Skeletal muscle tissue (tissue), 5 donors: ENCODE results near the gene DALRD3. TPM values are rescaled to one million over a fixed set of nuclear protein-coding genes. Genes with fewer than 3 reads are reported as not detected.

ENCODE experiments used
- H3K27ac ChIP-seq: one replicate; pipeline ENCODE4 v1.7.0; 2013; ENCODE audit warnings: mild to moderate bottlenecking, low read depth, low read length, inconsistent platforms
- H3K27me3 ChIP-seq, 3 donors: one replicate each; pipeline ENCODE4 v1.7.0; 2013; ENCODE audit warnings: low read length in 3 of 3; ENCODE audit not compliant: control insufficient read depth in 3 of 3, insufficient read depth in 3 of 3
- H3K36me3 ChIP-seq, 3 donors: one replicate each; pipeline ENCODE4 v1.7.0; 2013; ENCODE audit warnings: low read length in 3 of 3; ENCODE audit not compliant: control insufficient read depth in 3 of 3, insufficient read depth in 3 of 3
- H3K4me1 ChIP-seq, 3 donors: one replicate each; pipeline ENCODE4 v1.7.0; 2013; ENCODE audit warnings: low read length in 3 of 3, mild to moderate bottlenecking in 3 of 3; ENCODE audit not compliant: control insufficient read depth in 3 of 3, insufficient read depth in 3 of 3
- H3K4me3 ChIP-seq, 3 donors: one replicate each; pipeline ENCODE4 v1.7.0; 2013; ENCODE audit warnings: low read length in 3 of 3
- H3K9ac ChIP-seq, 3 donors: one replicate each; pipeline ENCODE4 v1.7.0; 2013; ENCODE audit warnings: low read length in 3 of 3, mild to moderate bottlenecking in 3 of 3, moderate library complexity in 2 of 3, low read depth in 1 of 3
- H3K9me3 ChIP-seq, 3 donors: one replicate each; pipeline ENCODE4 v1.7.0; 2013; ENCODE audit warnings: low read length in 3 of 3; ENCODE audit not compliant: control insufficient read depth in 3 of 3
- small RNA-seq: library from RNA; depleted of rRNA; stranded (forward); fragments of <200 nt; gene quantifications from one replicate; pipeline ENCODE3, GENCODE V24; 2014
- total RNA-seq: library from RNA; depleted of rRNA; stranded (reverse); fragments of >200 nt; gene quantifications from one replicate; pipeline ENCODE4 v1.2.3, GENCODE V29; 2014
- donor health status: Osteomylitis.

DALRD3 gene
- total RNA-seq, 1 donor from 2014 or later = 27.7 TPM

DNA sequence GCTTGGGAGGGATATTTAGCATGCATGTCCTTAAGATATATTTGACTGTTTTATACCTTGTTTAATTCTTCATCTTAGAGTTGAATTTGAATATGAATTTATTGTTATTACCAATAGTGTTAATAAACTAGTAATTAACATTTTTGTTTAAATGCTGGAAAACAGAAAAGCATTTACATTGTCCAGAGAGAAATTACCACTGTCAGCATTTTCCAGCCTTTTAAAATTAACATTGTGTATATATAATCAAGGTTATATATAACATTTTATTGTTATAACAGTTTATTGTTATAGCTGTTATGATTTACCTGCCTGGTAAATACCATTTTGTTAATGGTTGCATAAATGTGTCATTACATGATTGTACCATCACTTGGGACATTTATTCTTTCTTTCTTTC, 36.4 kb downstream of the DALRD3 start:
- Histone ChIP-seq H3K27ac (no peak overlapping the region), H3K4me3 (no peak overlapping the region), H3K27me3 (no peaks in the 10 kb centered on the region), H3K9ac (no peak overlapping the region), H3K36me3 (peaks cover 58 to 79% (median 76%) of the 10 kb centered on the region in 3 donors), H3K9me3 (no peaks in the 10 kb centered on the region), H3K4me1 (no peaks in the 10 kb centered on the region)

DNA sequence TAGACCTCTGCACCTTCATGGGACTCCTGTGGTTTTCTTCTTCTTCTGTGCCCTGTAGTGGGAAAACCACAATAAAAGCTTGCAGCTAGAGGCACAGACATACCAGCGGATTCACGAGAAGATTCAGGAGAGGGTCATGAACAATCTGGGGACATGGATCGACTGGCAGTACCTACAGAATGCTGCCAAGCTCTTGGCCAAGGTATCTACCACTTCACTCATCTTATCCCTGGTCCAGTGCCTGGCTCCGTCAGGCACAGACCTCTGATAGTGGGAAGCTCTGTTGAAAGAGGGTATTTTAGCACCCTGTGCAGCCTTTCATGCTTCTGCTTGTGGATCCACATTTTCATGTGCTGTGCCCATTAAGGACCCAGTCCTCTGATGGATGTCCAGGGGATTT, 38.1 kb downstream of the DALRD3 start:
- Histone ChIP-seq H3K4me1 (no peaks in the 10 kb centered on the region), H3K27me3 (no peaks in the 10 kb centered on the region), H3K9me3 (no peaks in the 10 kb centered on the region), H3K36me3 (peaks cover 64 to 85% (median 74%) of the 10 kb centered on the region in 3 donors), H3K4me3 (no peak overlapping the region), H3K9ac (no peak overlapping the region), H3K27ac (no peak overlapping the region)

DNA sequence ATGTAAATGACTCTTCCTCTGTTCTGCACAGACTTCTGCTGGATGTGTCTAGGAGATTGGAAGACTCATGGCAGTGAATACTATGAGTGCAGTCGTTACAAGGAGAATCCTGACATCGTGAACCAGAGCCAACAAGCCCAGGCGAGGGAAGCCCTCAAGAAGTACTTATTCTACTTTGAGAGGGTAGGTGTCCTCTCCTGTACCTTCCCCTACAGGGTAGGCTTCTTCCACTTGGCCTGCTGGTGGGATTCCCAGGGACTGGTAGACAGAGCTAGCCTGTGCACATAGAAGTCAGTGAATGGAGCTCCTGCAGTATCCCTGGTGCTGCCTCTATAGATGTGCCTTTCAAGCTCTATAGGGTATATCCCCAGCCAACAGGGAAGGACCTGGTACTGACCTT, 38.9 kb downstream of the DALRD3 start:
- no peaks in the 10 kb centered on the region for H3K9me3 ChIP-seq
- H3K4me3 ChIP-seq = no peak overlapping the region
- no peaks in the 10 kb centered on the region for H3K27me3 ChIP-seq
- no peak overlapping the region for H3K9ac ChIP-seq
- no peaks in the 10 kb centered on the region for H3K4me1 ChIP-seq
- no peak overlapping the region for H3K27ac ChIP-seq
- peaks cover 66 to 89% (median 74%) of the 10 kb centered on the region in 3 donors for H3K36me3 ChIP-seq

DNA sequence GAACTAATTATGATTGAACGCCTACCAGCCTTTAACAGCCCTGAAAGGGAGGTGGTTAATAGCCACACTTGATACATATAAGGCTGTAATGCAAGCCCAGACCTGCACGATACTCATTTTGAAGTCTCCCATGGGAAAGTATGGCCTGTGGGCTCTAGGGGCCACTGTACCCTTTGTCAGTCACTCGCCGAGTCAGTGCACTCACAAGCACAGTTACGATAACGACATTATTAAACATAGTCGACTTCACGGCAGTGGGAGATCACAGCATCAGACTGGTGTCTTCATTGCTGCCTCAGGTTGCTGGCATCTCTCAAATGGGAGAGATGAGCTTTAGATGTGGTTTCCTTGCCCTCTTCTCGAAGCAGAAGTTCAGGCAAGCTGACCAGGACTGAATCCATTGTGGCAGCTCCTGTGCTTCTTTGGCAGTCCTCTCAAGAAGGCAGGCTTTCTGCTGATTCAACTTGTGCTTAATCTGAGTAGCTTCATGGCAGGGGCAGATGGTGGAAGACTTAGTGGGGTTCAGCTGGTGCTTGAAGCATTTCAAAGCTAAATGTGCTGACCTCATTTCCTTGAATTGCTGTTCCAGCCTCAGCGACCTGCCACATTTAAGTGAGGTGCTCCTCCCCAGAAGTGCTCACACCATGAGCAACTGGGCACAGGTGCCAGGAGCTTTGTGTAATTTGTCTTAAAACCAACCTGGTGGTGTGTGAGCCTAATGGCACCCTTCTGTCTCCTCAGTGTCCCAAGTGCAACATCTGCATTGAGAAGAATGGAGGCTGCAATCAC, 44.1 kb downstream of the DALRD3 start:
- Histone ChIP-seq H3K9ac (no peak overlapping the region), H3K4me1 (peaks cover 0 to 2% (median 0%) of the 10 kb centered on the region in 3 donors), H3K9me3 (no peaks in the 10 kb centered on the region), H3K4me3 (no peak overlapping the region), H3K27ac (no peak overlapping the region), H3K36me3 (peaks cover 64 to 88% (median 75%) of the 10 kb centered on the region in 3 donors), H3K27me3 (no peaks in the 10 kb centered on the region)

DNA sequence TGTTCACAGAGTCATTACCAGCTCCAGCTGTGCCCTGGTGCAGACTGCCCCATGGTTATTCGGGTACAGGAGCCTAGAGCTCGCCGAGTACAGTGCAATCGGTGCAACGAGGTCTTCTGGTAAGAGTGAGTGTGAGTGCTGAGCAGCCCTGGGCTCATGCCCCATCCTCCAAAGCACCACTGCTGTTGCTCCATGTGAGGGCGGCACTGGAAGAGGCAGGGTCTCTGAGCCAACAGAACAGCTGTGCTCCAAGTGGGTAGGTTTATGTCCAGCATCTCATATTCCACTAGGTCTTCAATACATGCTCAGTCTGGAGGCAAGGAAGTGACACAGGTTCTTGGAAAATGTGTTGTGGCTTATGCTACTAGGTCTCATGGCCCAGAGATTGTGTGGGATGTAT, 47.8 kb downstream of the DALRD3 start:
- no peak overlapping the region for H3K9ac ChIP-seq
- H3K27me3 ChIP-seq = no peaks in the 10 kb centered on the region
- peaks cover 10 to 17% (median 11%) of the 10 kb centered on the region in 3 donors for H3K4me1 ChIP-seq
- peaks cover 61 to 78% (median 72%) of the 10 kb centered on the region in 3 donors for H3K36me3 ChIP-seq
- no peak overlapping the region for H3K27ac ChIP-seq
- no peaks in the 10 kb centered on the region for H3K9me3 ChIP-seq
- no peak overlapping the region for H3K4me3 ChIP-seq

DNA sequence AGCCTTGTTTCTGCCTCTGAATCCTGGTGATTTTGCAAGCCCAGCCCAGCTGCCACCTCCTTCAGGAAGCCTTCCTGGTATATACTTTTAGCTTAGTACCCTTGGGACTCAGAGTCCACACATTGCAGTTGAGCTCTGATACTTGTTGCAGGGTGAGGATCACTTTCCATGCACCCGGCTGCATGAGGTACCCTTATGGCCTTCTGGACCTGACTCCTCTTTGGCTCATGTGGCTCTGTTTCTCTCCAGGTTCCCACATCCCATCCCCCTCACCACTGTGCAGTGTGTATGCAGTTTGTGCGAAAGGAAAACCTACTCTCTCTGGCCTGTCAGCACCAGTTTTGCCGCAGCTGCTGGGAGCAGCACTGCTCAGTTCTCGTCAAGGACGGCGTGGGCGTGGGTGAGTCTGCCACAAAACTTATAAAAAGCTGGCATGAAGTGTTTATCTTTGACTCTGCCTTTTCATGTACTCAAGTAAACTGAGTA, 51.5 kb downstream of the DALRD3 start:
- Histone ChIP-seq H3K4me1 (peaks cover 10 to 17% (median 11%) of the 10 kb centered on the region in 3 donors), H3K27ac (peak overlapping the region; percentile 32), H3K9me3 (no peaks in the 10 kb centered on the region), H3K4me3 (no peak overlapping the region), H3K27me3 (no peaks in the 10 kb centered on the region), H3K36me3 (peaks cover 44 to 60% (median 54%) of the 10 kb centered on the region in 3 donors), H3K9ac (peak overlapping the region in 1 of 3 donors; percentile 26)

DNA sequence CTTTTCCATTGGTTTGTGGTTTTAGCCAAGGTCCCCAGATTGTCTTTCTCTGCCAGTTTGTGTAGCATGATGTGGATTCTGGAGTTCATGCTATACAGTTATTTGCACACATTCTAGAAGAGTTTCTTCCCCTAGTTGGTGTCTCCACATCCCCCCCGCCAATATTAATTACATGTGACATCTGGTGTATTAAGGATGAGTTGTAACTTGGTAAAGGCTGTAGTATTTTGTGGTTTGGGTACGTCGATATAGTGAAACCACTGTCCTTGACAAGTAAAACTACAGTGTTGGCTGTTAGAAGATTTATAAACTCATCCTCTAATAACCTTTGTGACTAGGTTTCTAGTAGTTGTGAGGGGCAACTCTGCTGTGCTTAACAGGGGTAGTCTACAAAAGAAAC, 52.0 kb downstream of the DALRD3 start:
- H3K36me3 ChIP-seq = peaks cover 38 to 54% (median 53%) of the 10 kb centered on the region in 3 donors
- H3K4me3 ChIP-seq = no peak overlapping the region
- no peaks in the 10 kb centered on the region for H3K27me3 ChIP-seq
- H3K9ac ChIP-seq = no peak overlapping the region
- H3K4me1 ChIP-seq = peaks cover 10 to 17% (median 11%) of the 10 kb centered on the region in 3 donors
- peak overlapping the region; percentile 32 for H3K27ac ChIP-seq
- no peaks in the 10 kb centered on the region for H3K9me3 ChIP-seq

Small RNAs within 50 kb of the gene (small RNA-seq; reads per million reads assigned to genes)
- gene MIR191 (2,987 reads per million, percentile 99 among the genes with 10 or more reads in this experiment), gene MIR425 (79.0 reads per million, percentile 96 among the genes with 10 or more reads in this experiment)

Other genes with a start within 250 kb of the DALRD3 start
- gene PRKAR2A, start 170.7 kb downstream of the DALRD3 start, total RNA-seq = 26.6 TPM
- 15.1 TPM for gene SLC25A20, start 119.7 kb downstream of the DALRD3 start, total RNA-seq
- gene ARIH2, start 99.7 kb downstream of the DALRD3 start, total RNA-seq = 51.7 TPM
- 17.2 TPM for gene P4HTM, start 28.3 kb downstream of the DALRD3 start, total RNA-seq
- 54.3 TPM for gene WDR6, start 11.2 kb downstream of the DALRD3 start, total RNA-seq
- gene NDUFAF3, start 3.5 kb upstream of the DALRD3 start, total RNA-seq = 39.1 TPM
- gene IMPDH2, start 10.8 kb upstream of the DALRD3 start, total RNA-seq = 523 TPM
- 92.9 TPM for gene QRICH1, start 75.5 kb upstream of the DALRD3 start, total RNA-seq
- 393 TPM for gene QARS1, start 86.2 kb upstream of the DALRD3 start, total RNA-seq
- gene USP19, start 102.2 kb upstream of the DALRD3 start, total RNA-seq = 37.1 TPM
- 601 TPM for gene LAMB2, start 114.5 kb upstream of the DALRD3 start, total RNA-seq
- gene CCDC71, start 147.8 kb upstream of the DALRD3 start, total RNA-seq = 11.5 TPM
- gene KLHDC8B, start 153.0 kb upstream of the DALRD3 start, total RNA-seq = 83.5 TPM